Measurements from ENCODE around the gene CCDC51.
A peak's percentile ranks its signal among the peaks of the same experiment; 100 is the strongest.

The CCDC51 gene

GRCh38 chr3:48418140-48418539 lies 21.8 kb downstream of the CCDC51 start:
- DNase-seq, result no peak

- DNase-seq, result no peak
Measured at GRCh38 chr3:48417529-48418108, 22.3 kb downstream of the CCDC51 start.

GRCh38 chr3:48416546-48416945 lies 23.4 kb downstream of the CCDC51 start:
- DNase-seq, result no peak

GRCh38 chr3:48416091-48416505 lies 23.8 kb downstream of the CCDC51 start:
- no peak for DNase-seq

GRCh38 chr3:48415251-48415953 lies 24.5 kb downstream of the CCDC51 start:
- no peak for DNase-seq

- no peak for DNase-seq
Measured at GRCh38 chr3:48414376-48415250, 25.3 kb downstream of the CCDC51 start.

- no peak for DNase-seq
Measured at GRCh38 chr3:48413611-48414010, 26.3 kb downstream of the CCDC51 start.

GRCh38 chr3:48413086-48413485 lies 26.8 kb downstream of the CCDC51 start:
- no peak for DNase-seq

- no peak for DNase-seq
Measured at GRCh38 chr3:48412375-48413001, 27.4 kb downstream of the CCDC51 start.

GRCh38 chr3:48411606-48412374 lies 28.1 kb downstream of the CCDC51 start:
- DNase-seq, result no peak

GRCh38 chr3:48411041-48411588 lies 28.8 kb downstream of the CCDC51 start:
- no peak for DNase-seq

GRCh38 chr3:48410205-48411040 lies 29.5 kb downstream of the CCDC51 start:
- no peak for DNase-seq

- DNase-seq, result no peak
Measured at GRCh38 chr3:48409291-48410201, 30.4 kb downstream of the CCDC51 start.

- DNase-seq, result no peak
Measured at GRCh38 chr3:48408823-48409281, 31.1 kb downstream of the CCDC51 start.

- no peak for DNase-seq
Measured at GRCh38 chr3:48407542-48408099, 32.3 kb downstream of the CCDC51 start.

- peak; percentile 1 for DNase-seq
Measured at GRCh38 chr3:48406443-48407431, 33.2 kb downstream of the CCDC51 start.

- DNase-seq, result no peak
Measured at GRCh38 chr3:48405971-48406370, 33.9 kb downstream of the CCDC51 start.

GRCh38 chr3:48405343-48405881 lies 34.5 kb downstream of the CCDC51 start:
- peak; percentile 0 for DNase-seq
